CD14-positive monocyte (primary cell): ENCODE results near the gene GPC5. TPM values are rescaled to one million over a fixed set of nuclear protein-coding genes. Genes with fewer than 3 reads are reported as not detected.
"Not testable (repeated sequence)": the region's sequence is repeated elsewhere in the genome, so short reads cannot be mapped to it uniquely, and the experiment has no call there.

Experiments used
- DNase-seq, 3 donors: peaks; one replicate each; pipeline ENCODE4 v3.0.0-alpha.2; 2011 to 2022
- H2AFZ ChIP-seq: 2 replicates; pipeline ENCODE4 v1.6.0; 2012; ENCODE audit warnings: mild to moderate bottlenecking, low read depth, low read length, inconsistent platforms; ENCODE audit not compliant: insufficient read depth, poor library complexity, severe bottlenecking
- H3K27ac ChIP-seq, 2 donors: 1 replicate in 1 of 2; 2 replicates in 1 of 2; pipeline ENCODE4 v1.5.1; 2012 to 2013; ENCODE audit warnings: low read length in 2 of 2, control low read depth in 1 of 2, inconsistent platforms in 1 of 2, low read depth in 1 of 2, mild to moderate bottlenecking in 1 of 2
- H3K27me3 ChIP-seq, 2 donors: one replicate each; pipeline versions ENCODE4 v1.6.0 to v1.6.1; 2011 to 2013; ENCODE audit warnings: low read length in 2 of 2; ENCODE audit not compliant: control insufficient read depth in 2 of 2, insufficient read depth in 2 of 2
- H3K36me3 ChIP-seq, 2 donors: replicated peaks in 1 of 2; 1 replicate in 1 of 2; 2 replicates in 1 of 2; pipeline versions ENCODE4 v1.5.1 to v1.6.1; 2012 to 2013; ENCODE audit warnings: low read length in 2 of 2, control low read depth in 1 of 2, inconsistent platforms in 1 of 2, mild to moderate bottlenecking in 1 of 2; ENCODE audit not compliant: insufficient read depth in 2 of 2, control insufficient read depth in 1 of 2
- H3K4me1 ChIP-seq, 2 donors: 1 replicate in 1 of 2; 2 replicates in 1 of 2; pipeline versions ENCODE4 v1.5.1 to v1.6.1; 2012 to 2013; ENCODE audit warnings: low read length in 2 of 2, control low read depth in 1 of 2, inconsistent platforms in 1 of 2, mild to moderate bottlenecking in 1 of 2, moderate library complexity in 1 of 2; ENCODE audit not compliant: insufficient read depth in 2 of 2, control insufficient read depth in 1 of 2
- H3K4me2 ChIP-seq: replicated peaks from 2 replicates; pipeline ENCODE3; 2012; ENCODE audit warnings: low read length, moderate library complexity, mild to moderate bottlenecking; ENCODE audit not compliant: poor library complexity, severe bottlenecking; ENCODE audit errors: extremely low read depth
- H3K4me3 ChIP-seq, 3 experiments: fragments of 200-600 bp in 1 of 3; sonication (generic) in 1 of 3; replicated peaks in 1 of 3; 1 replicate in 2 of 3; 2 replicates in 1 of 3; pipeline ENCODE4 v1.5.1; 2011 to 2013; ENCODE audit warnings: low read length in 3 of 3, mild to moderate bottlenecking in 3 of 3, control low read depth in 2 of 3, low read depth in 2 of 3, inconsistent platforms in 1 of 3, moderate library complexity in 1 of 3
- H3K79me2 ChIP-seq: 2 replicates; pipeline ENCODE4 v1.6.0; 2012; ENCODE audit warnings: mild to moderate bottlenecking, control low read depth, inconsistent platforms, low read length, moderate library complexity; ENCODE audit not compliant: insufficient read depth
- H3K9ac ChIP-seq: 2 replicates; pipeline ENCODE4 v1.6.0; 2017; ENCODE audit warnings: low read length, mild to moderate bottlenecking; ENCODE audit not compliant: insufficient read depth, poor library complexity, severe bottlenecking
- H3K9me3 ChIP-seq, 2 donors: replicated peaks in 1 of 2; 1 replicate in 1 of 2; 2 replicates in 1 of 2; pipeline versions ENCODE4 v1.5.1 to v1.6.1; 2012 to 2013; ENCODE audit warnings: low read length in 2 of 2, control low read depth in 1 of 2; ENCODE audit not compliant: control insufficient read depth in 1 of 2, insufficient read depth in 1 of 2
- H4K20me1 ChIP-seq: 2 replicates; pipeline ENCODE4 v1.6.0; 2012; ENCODE audit warnings: mild to moderate bottlenecking, low read length, control low read depth, moderate library complexity; ENCODE audit not compliant: insufficient read depth
- H3K27ac Mint-ChIP-seq, 7 donors: one replicate each; pipeline ENCODE4 v1.8.0; 2020; ENCODE audit warnings: mild to moderate bottlenecking in 7 of 7, mixed read lengths in 7 of 7, moderate library complexity in 6 of 7, inconsistent platforms in 2 of 7
- H3K27me3 Mint-ChIP-seq, 3 donors: one replicate each; pipeline ENCODE4 v1.8.0; 2021 to 2022; ENCODE audit warnings: low read depth in 3 of 3, mild to moderate bottlenecking in 3 of 3, mixed read lengths in 3 of 3, moderate library complexity in 3 of 3, inconsistent platforms in 1 of 3
- H3K36me3 Mint-ChIP-seq, 2 donors: one replicate each; pipeline ENCODE4 v1.8.0; 2020; ENCODE audit warnings: mixed read lengths in 2 of 2, inconsistent platforms in 1 of 2, mild to moderate bottlenecking in 1 of 2
- H3K4me1 Mint-ChIP-seq: one replicate; pipeline ENCODE4 v1.8.0; 2020; ENCODE audit warnings: mild to moderate bottlenecking, mixed read lengths
- H3K4me3 Mint-ChIP-seq, 2 donors: one replicate each; pipeline ENCODE4 v1.8.0; 2020; ENCODE audit warnings: mild to moderate bottlenecking in 2 of 2, mixed read lengths in 2 of 2, moderate library complexity in 1 of 2
- H3K9me3 Mint-ChIP-seq, 7 donors: one replicate each; pipeline ENCODE4 v1.8.0; 2020 to 2022; ENCODE audit warnings: mixed read lengths in 7 of 7, mild to moderate bottlenecking in 6 of 7, moderate library complexity in 6 of 7, inconsistent platforms in 2 of 7
- WGBS: methylation state at CpG from one replicate; pipeline ENCODE4 v1.1.5; 2013; ENCODE audit warnings: missing lambda C conversion rate; ENCODE audit not compliant: insufficient coverage; 5-methylcytosine and 5-hydroxymethylcytosine counted together
- intact Hi-C, 2 donors: fragments of 100-400 bp; cut with micrococcal nuclease; formaldehyde crosslinking; loops; one replicate each; pipeline versions ENCODE4 v1.15.0 to v1.15.1; 2023
- polyA plus RNA-seq, 3 donors: library from polyadenylated mRNA; depleted of rRNA in 1 of 3; unstranded in 2 of 3; stranded (reverse) in 1 of 3; fragments of 300-500 nt in 2 of 3; fragments of >200 nt in 1 of 3; fragmentation: Illumina TruSeq in 2 of 3; gene quantifications; 1 replicate in 2 of 3; 2 replicates in 1 of 3; pipeline ENCODE4 v1.2.3, GENCODE V29; 2012 to 2021
- TF ChIP-seq, protein P1 (sequence below): fragments of 200-600 bp; IDR thresholded peaks from one replicate; pipeline ENCODE4 v1.8.0; 2022; ENCODE audit warnings: antibody characterized with exemption, mild to moderate bottlenecking

Gene GPC5
- polyA plus RNA-seq, 3 donors: not detected

DNA sequence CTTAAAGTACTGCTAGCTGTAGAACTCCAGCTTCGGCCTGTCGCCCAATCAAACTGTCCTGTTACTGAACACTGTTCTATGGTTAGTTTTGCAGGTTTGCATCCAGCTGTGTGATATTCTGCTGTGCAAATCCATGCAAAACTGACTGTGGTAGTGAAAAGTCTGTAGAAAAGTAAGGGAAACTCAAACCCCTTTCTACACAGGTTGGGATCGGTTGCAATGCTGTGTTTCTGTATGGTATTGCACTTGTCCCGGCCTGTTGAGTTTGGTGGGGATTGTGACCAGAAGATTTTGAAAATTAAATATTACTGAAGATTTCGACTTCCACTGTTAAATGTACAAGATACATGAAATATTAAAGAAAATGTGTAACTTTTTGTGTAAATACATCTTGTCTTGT lies 47.3 kb upstream of the GPC5 start:
- peaks cover 0 to 9% (median 6%) of the 10 kb centered on the region in 3 donors for H3K27me3 Mint-ChIP-seq
- Histone ChIP-seq H2AFZ (no peak overlapping the region), H3K27me3 (peaks cover 0 to 7% of the 10 kb centered on the region in 2 donors), H3K4me2 (no peak overlapping the region), H3K36me3 (peaks cover 27 to 57% of the 10 kb centered on the region in 2 donors), H3K27ac (no peak overlapping the region), H3K4me1 (peaks cover 10 to 23% of the 10 kb centered on the region in 2 donors), H4K20me1 (peaks cover 14% of the 10 kb centered on the region), H3K9me3 (no peaks in the 10 kb centered on the region), H3K79me2 (peaks cover 32% of the 10 kb centered on the region), H3K9ac (no peak overlapping the region), H3K4me3 (no peak overlapping the region)
- WGBS: 87% methylated on average over 2 of the region's 5 CpGs
- H3K4me1 Mint-ChIP-seq: peaks cover 23% of the 10 kb centered on the region
- DNase-seq: no peak
- intact Hi-C loops: no loop called here
- TF ChIP-seq, protein P1, sequence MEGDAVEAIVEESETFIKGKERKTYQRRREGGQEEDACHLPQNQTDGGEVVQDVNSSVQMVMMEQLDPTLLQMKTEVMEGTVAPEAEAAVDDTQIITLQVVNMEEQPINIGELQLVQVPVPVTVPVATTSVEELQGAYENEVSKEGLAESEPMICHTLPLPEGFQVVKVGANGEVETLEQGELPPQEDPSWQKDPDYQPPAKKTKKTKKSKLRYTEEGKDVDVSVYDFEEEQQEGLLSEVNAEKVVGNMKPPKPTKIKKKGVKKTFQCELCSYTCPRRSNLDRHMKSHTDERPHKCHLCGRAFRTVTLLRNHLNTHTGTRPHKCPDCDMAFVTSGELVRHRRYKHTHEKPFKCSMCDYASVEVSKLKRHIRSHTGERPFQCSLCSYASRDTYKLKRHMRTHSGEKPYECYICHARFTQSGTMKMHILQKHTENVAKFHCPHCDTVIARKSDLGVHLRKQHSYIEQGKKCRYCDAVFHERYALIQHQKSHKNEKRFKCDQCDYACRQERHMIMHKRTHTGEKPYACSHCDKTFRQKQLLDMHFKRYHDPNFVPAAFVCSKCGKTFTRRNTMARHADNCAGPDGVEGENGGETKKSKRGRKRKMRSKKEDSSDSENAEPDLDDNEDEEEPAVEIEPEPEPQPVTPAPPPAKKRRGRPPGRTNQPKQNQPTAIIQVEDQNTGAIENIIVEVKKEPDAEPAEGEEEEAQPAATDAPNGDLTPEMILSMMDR: no peak
- no peak overlapping the region for H3K27ac Mint-ChIP-seq
- H3K9me3 Mint-ChIP-seq: peaks cover 0 to 2% (median 0%) of the 10 kb centered on the region in 7 donors
- H3K4me3 Mint-ChIP-seq: no peak overlapping the region
- peaks cover 35 to 38% of the 10 kb centered on the region in 2 donors for H3K36me3 Mint-ChIP-seq

DNA sequence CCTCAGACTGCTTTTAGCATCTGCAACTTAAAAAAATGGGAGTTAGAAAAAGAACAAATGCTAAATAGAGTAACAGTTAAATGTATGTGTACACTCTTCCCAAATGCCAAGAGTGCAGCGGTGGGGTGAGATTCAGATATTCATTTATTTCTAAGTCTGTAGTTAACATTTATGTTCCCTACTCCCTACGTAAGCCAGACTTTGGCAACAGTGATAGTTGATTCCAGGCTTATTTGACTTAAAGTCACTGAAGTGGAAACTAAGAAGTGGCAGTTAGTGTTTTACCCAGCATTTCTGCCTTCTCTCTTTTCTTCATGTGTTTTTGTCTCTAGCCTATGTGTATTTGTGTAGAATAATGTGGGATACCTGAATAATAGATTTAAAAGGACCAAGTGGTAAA lies 46.4 kb upstream of the GPC5 start:
- Mint-ChIP-seq H3K9me3 (peaks cover 0 to 2% (median 0%) of the 10 kb centered on the region in 7 donors), H3K4me1 (peaks cover 19% of the 10 kb centered on the region), H3K36me3 (peaks cover 41 to 45% of the 10 kb centered on the region in 2 donors), H3K27me3 (peaks cover 0 to 3% (median 2%) of the 10 kb centered on the region in 3 donors), H3K4me3 (no peak overlapping the region), H3K27ac (peak overlapping the region in 1 of 7 donors; percentile 58)
- no peak overlapping the region for H3K27ac ChIP-seq
- H3K36me3 ChIP-seq: peaks cover 27 to 57% of the 10 kb centered on the region in 2 donors
- no peak overlapping the region for H3K9ac ChIP-seq
- H3K4me1 ChIP-seq: peaks cover 7 to 18% of the 10 kb centered on the region in 2 donors
- no peak overlapping the region for H3K4me2 ChIP-seq
- no CpG with 5 or more reads among the region's 2 CpGs for WGBS
- peaks cover 0 to under 1% of the 10 kb centered on the region in 2 donors for H3K27me3 ChIP-seq
- H3K4me3 ChIP-seq: no peak overlapping the region
- intact Hi-C loops: no loop called here
- peaks cover 32% of the 10 kb centered on the region for H3K79me2 ChIP-seq
- peaks cover 14% of the 10 kb centered on the region for H4K20me1 ChIP-seq
- DNase-seq: no peak
- H3K9me3 ChIP-seq: no peaks in the 10 kb centered on the region
- H2AFZ ChIP-seq: no peak overlapping the region
- TF ChIP-seq, protein P1: no peak

DNA sequence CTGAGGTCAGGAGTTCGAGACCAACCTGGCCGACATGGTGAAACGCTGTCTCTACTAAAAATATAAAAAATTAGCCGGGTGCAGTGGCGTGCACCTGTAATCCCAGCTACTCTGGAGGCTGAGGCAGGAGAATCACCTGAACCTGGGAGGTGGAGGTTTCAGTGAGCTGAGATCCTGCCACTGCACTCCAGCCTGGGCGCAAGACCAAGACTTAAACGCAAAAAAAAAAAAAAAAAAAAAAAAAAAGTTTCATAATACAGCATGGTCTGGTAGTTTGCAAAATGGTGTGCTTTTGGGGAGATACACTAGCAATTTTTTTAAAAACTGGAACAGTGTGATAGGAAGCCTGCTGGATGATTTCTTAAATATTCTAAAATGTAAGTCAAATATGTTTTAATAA lies 45.5 kb upstream of the GPC5 start:
- intact Hi-C loops, H3K4me3 ChIP-seq, H3K27ac Mint-ChIP-seq, H3K4me3 Mint-ChIP-seq, H3K4me2 ChIP-seq, H3K27me3 Mint-ChIP-seq, H2AFZ ChIP-seq, H3K9ac ChIP-seq, H3K27me3 ChIP-seq, DNase-seq, H3K9me3 ChIP-seq, H3K9me3 Mint-ChIP-seq, H3K27ac ChIP-seq: not testable (repeated sequence)
- Mint-ChIP-seq H3K4me1 (peaks cover 17% of the 10 kb centered on the region), H3K36me3 (peaks cover 45 to 51% of the 10 kb centered on the region in 2 donors)
- no CpG with 5 or more reads among the region's 7 CpGs for WGBS
- peaks cover 6 to 14% of the 10 kb centered on the region in 2 donors for H3K4me1 ChIP-seq
- peaks cover 14% of the 10 kb centered on the region for H4K20me1 ChIP-seq
- peaks cover 27 to 57% of the 10 kb centered on the region in 2 donors for H3K36me3 ChIP-seq
- H3K79me2 ChIP-seq: peaks cover 32% of the 10 kb centered on the region
